HepG2 (cell line): Measurements from ENCODE around the gene PADI6. TPM values are rescaled to one million over a fixed set of nuclear protein-coding genes. Genes with fewer than 3 reads are reported as not detected.

Experiments
- ATAC-seq: fragments of 200-7000 bp; cut with Tn5 transposase; 3 replicates; pipeline ENCODE4 v1.9.1; 2020; ENCODE audit warnings: mild to moderate bottlenecking, moderate library complexity
- BruUV-seq: library from RNA; stranded (reverse); fragments of 400-500 nt; replicated peaks from 2 replicates; lab custom pipeline; 2021; lab: Mats Ljungman, UMichigan
- CTCF ChIA-PET: fragments of 300-600 bp; formaldehyde crosslinking; extraction: SDS; loops from one replicate; lab custom pipeline; 2021; ENCODE audit warnings: low total read pairs, inconsistent platforms, low intra/inter-chr PET ratio; lab: Yijun Ruan, JAX
- POLR2A ChIA-PET: fragments of 350-600 bp; sonication (Branson Sonifier 250); formaldehyde crosslinking; loops from one replicate; lab custom pipeline; 2020; ENCODE audit warnings: antibody characterized with exemption, inconsistent platforms; lab: Yijun Ruan, JAX
- DNase-seq: peaks from one replicate; pipeline ENCODE4 v3.0.0-alpha.2; 2015; ENCODE audit warnings: low spot score
- FAIRE-seq: peaks from 3 replicates; lab custom pipeline; 2011; peaks lifted over from hg19 to GRCh38; lab: Jason Lieb, UNC
- H2AFZ ChIP-seq: one replicate; pipeline ENCODE4 v1.6.1; 2011; ENCODE audit warnings: low read length, inconsistent platforms
- H3K27ac ChIP-seq: fragments of 300-600 bp; 3 replicates; pipeline ENCODE4 v1.8.0; 2011; ENCODE audit warnings: mixed run types, mild to moderate bottlenecking, mixed read lengths, low read length, inconsistent platforms; ENCODE audit not compliant: insufficient read depth; ENCODE audit errors: extremely low read length
- H3K27me3 ChIP-seq, 2 experiments: fragments of 200-600 bp in 1 of 2; 2 replicates in 1 of 2; 3 replicates in 1 of 2; pipeline versions ENCODE4 v1.6.0 to v1.8.0; 2011; ENCODE audit warnings: low read length in 2 of 2, mild to moderate bottlenecking in 2 of 2, moderate library complexity in 2 of 2, inconsistent platforms in 1 of 2; ENCODE audit not compliant: insufficient read depth in 2 of 2, control insufficient read depth in 1 of 2
- H3K36me3 ChIP-seq, 2 experiments: fragments of 200-600 bp in 1 of 2; replicated peaks in 1 of 2; 2 replicates in 1 of 2; 3 replicates in 1 of 2; pipeline versions ENCODE4 v1.5.1 to v1.8.0; 2011; ENCODE audit warnings: low read length in 2 of 2, inconsistent platforms in 1 of 2; ENCODE audit not compliant: insufficient read depth in 2 of 2, control insufficient read depth in 1 of 2
- H3K4me1 ChIP-seq: 2 replicates; pipeline ENCODE4 v1.5.1; 2012; ENCODE audit warnings: low read length, inconsistent platforms; ENCODE audit not compliant: insufficient read depth
- H3K4me2 ChIP-seq: 2 replicates; pipeline ENCODE4 v1.6.0; 2011; ENCODE audit warnings: low read depth, low read length, inconsistent platforms
- H3K4me3 ChIP-seq, 3 experiments: fragments of 200-600 bp in 1 of 3; sonication (generic), shearing (Covaris generic) in 1 of 3; replicated peaks in 1 of 3; 2 replicates each; pipeline ENCODE4 v1.5.1; 2011 to 2016; ENCODE audit warnings: low read length in 3 of 3, inconsistent platforms in 2 of 3, low read depth in 2 of 3, mild to moderate bottlenecking in 2 of 3, control low read depth in 1 of 3, mixed read lengths in 1 of 3; ENCODE audit not compliant: insufficient read depth in 1 of 3
- H3K79me2 ChIP-seq: one replicate; pipeline ENCODE4 v1.6.1; 2011; ENCODE audit warnings: low read length, inconsistent platforms; ENCODE audit not compliant: insufficient read depth
- H3K9ac ChIP-seq: 2 replicates; pipeline ENCODE4 v1.6.0; 2011; ENCODE audit warnings: mild to moderate bottlenecking, low read depth, low read length, inconsistent platforms; ENCODE audit not compliant: insufficient read depth
- H3K9me3 ChIP-seq: 2 replicates; pipeline ENCODE4 v1.5.1; 2012; ENCODE audit warnings: mild to moderate bottlenecking, low read length
- H4K20me1 ChIP-seq: 2 replicates; pipeline ENCODE4 v1.6.0; 2011; ENCODE audit warnings: inconsistent platforms, mild to moderate bottlenecking, low read length, moderate library complexity; ENCODE audit not compliant: insufficient read depth
- CBX1 ChIP-seq: IDR thresholded peaks from one replicate; pipeline ENCODE4 v1.6.1; 2016; ENCODE audit warnings: antibody characterized with exemption, low read depth
- NBN ChIP-seq: fragments of 450-650 bp; conservative IDR thresholded peaks from 2 replicates; pipeline ENCODE4 v1.6.1; 2017
- RFXAP ChIP-seq: sonication (generic); formaldehyde crosslinking; IDR thresholded peaks from 2 replicates; pipeline ENCODE4 v1.4.0; 2020; ENCODE audit warnings: missing genetic modification reagents, borderline replicate concordance
- TFDP1 ChIP-seq: IDR thresholded peaks from 2 replicates; pipeline ENCODE4 v1.6.1; 2016; ENCODE audit warnings: missing compliant biosample characterization, missing genetic modification reagents, borderline replicate concordance
- ZNF407 ChIP-seq: sonication (generic); formaldehyde crosslinking; IDR thresholded peaks from one replicate; pipeline ENCODE4 v1.5.1; 2020; ENCODE audit warnings: mild to moderate bottlenecking, missing genetic modification reagents; ENCODE audit errors: not compliant biosample characterization
- ZNF503 ChIP-seq: sonication (generic); formaldehyde crosslinking; IDR thresholded peaks from 2 replicates; pipeline ENCODE4 v1.4.0; 2020; ENCODE audit warnings: missing genetic modification reagents
- ZNF674 ChIP-seq: sonication (generic); formaldehyde crosslinking; IDR thresholded peaks from 2 replicates; pipeline ENCODE4 v1.5.0; 2020; ENCODE audit warnings: low read depth, mild to moderate bottlenecking, missing genetic modification reagents
- WGBS: methylation state at CpG from one replicate; pipeline ENCODE4 v1.1.6; 2017; ENCODE audit warnings: low lambda C conversion rate; 5-methylcytosine and 5-hydroxymethylcytosine counted together
- in situ Hi-C: cut with HindIII; loops from 2 replicates; pipeline ENCODE4 v1.10.0; 2017; ENCODE audit warnings: low pct_unique_long_range_greater_than_20kb; ENCODE audit not compliant: extremely low pct_ligation_motif_present
- intact Hi-C: fragments of 100-400 bp; cut with micrococcal nuclease; formaldehyde crosslinking; loops from one replicate; pipeline ENCODE4 v1.10.0; 2022; ENCODE audit not compliant: unreplicated experiment
- polyA plus RNA-seq, 8 experiments: library from polyadenylated mRNA; depleted of rRNA in 3 of 8; stranded (reverse) in 7 of 8; unstranded in 1 of 8; fragments of >200 nt; fragmentation: Illumina TruSeq in 4 of 8; extraction: Trizol in 4 of 8; gene quantifications; 2 replicates each; pipeline versions ENCODE4 v1.2.1 to v1.2.3, GENCODE V29; 2011 to 2016; ENCODE audit warnings: low read depth in 4 of 8, missing spikeins in 1 of 8, mixed read lengths in 1 of 8; ENCODE audit not compliant: insufficient read depth in 1 of 8
- total RNA-seq, 5 experiments: library from RNA; depleted of rRNA; stranded (reverse); fragments of >200 nt; fragmentation: Illumina TruSeq; extraction: Trizol; gene quantifications; 2 replicates each; pipeline ENCODE4 v1.2.3, GENCODE V29; 2016; ENCODE audit warnings: low read depth in 1 of 5

Gene PADI6
- total and polyA plus RNA-seq, 2 of the 13 experiments (the other 11 are each of a cell fraction or from before 2014, with no cell fraction given): not detected

GRCh38 chr1:17439250-17440073 is 67.5 kb downstream of the PADI6 start, which contains the start of gene RCC2:
RCC2 (minus strand) TSS chr1:17439677; CDS start chr1:17438514, 1,163 bp downstream.
- Histone ChIP-seq H3K79me2 (peaks cover 22% of the 10 kb centered on the region), H3K9me3 (no peaks in the 10 kb centered on the region), H3K36me3 (peaks cover 3 to 18% of the 10 kb centered on the region in 2 experiments; a peak in 3 of 5 replicates), H3K4me1 (peaks cover 43% of the 10 kb centered on the region), H4K20me1 (peaks cover 12% of the 10 kb centered on the region), H3K27me3 (peaks cover 0 to 21% of the 10 kb centered on the region in 2 experiments; a peak in 3 of 5 replicates), H3K9ac (peak within 1 kb of the TSS; percentile 83), H3K27ac (peak within 1 kb of the TSS; percentile 79), H3K4me3 (peak within 1 kb of the TSS; percentile 78 to 99 (median 83)), H3K4me2 (peak within 1 kb of the TSS; percentile 93), H2AFZ (no peak within 1 kb of the TSS)
- FAIRE-seq: no peak
- WGBS: under 1% methylated on average over 27 of the region's 75 CpGs
- CTCF ChIA-PET: interaction anchor here (1.7 kb wide), 1 partner anchor 20 kb away, joined by 3 read pairs; no protein-coding TSS in a partner anchor
- POLR2A ChIA-PET: interaction anchor here (0.6 to 1.1 kb wide), 5 partner anchors 8 to 1829 kb away, joined by 4 to 5 read pairs (median 4); no protein-coding TSS in a partner anchor
- intact Hi-C loops (no loop called here), in situ Hi-C loops (no loop called here)
- TSS peak; percentile 31 for BruUV-seq
- peak; percentile 60 for DNase-seq
- peak; percentile 73 for ATAC-seq
- TF ChIP-seq ZNF674 (no peak), NBN (no peak), CBX1 (no peak), RFXAP (CRISPR knock-in tag) (no peak), ZNF407 (CRISPR knock-in tag) (no peak), ZNF503 (CRISPR knock-in tag) (no peak), TFDP1 (CRISPR knock-in tag) (peak; percentile 60; the same call in 1 of the 2 replicates)
